H9 (cell line): ENCODE measurements around the gene GJB2. TPM values are rescaled to one million over a fixed set of nuclear protein-coding genes. Genes with fewer than 3 reads are reported as not detected.

ENCODE experiments used
- DNase-seq: peaks from one replicate; pipeline ENCODE4 v3.0.0-alpha.2; 2017
- H2AFZ ChIP-seq: one replicate; pipeline ENCODE4 v1.6.1; 2013; ENCODE audit warnings: mild to moderate bottlenecking, low read length, control low read depth, moderate library complexity
- H2AK5ac ChIP-seq: 2 replicates; pipeline ENCODE4 v1.6.1; 2013; ENCODE audit warnings: low read length, control low read depth, mixed read lengths; ENCODE audit not compliant: insufficient read length
- H2BK120ac ChIP-seq: one replicate; pipeline ENCODE4 v1.6.1; 2013; ENCODE audit warnings: low read depth, mild to moderate bottlenecking, low read length, control low read depth, inconsistent platforms; ENCODE audit not compliant: poor library complexity, severe bottlenecking
- H2BK12ac ChIP-seq: 2 replicates; pipeline ENCODE4 v1.6.1; 2013; ENCODE audit warnings: low read length, control low read depth, mixed read lengths, low read depth; ENCODE audit not compliant: insufficient read length
- H2BK15ac ChIP-seq: 2 replicates; pipeline ENCODE4 v1.6.1; 2013; ENCODE audit warnings: low read depth, low read length, control low read depth
- H2BK20ac ChIP-seq: one replicate; pipeline ENCODE4 v1.6.1; 2013; ENCODE audit warnings: low read depth, mild to moderate bottlenecking, low read length, control low read depth, inconsistent platforms; ENCODE audit not compliant: poor library complexity, severe bottlenecking
- H2BK5ac ChIP-seq: 2 replicates; pipeline ENCODE4 v1.6.1; 2013; ENCODE audit warnings: low read length, control low read depth, mixed read lengths; ENCODE audit not compliant: insufficient read length
- H3K14ac ChIP-seq: 2 replicates; pipeline ENCODE4 v1.6.1; 2013; ENCODE audit warnings: low read length, control low read depth; ENCODE audit not compliant: insufficient read depth
- H3K18ac ChIP-seq: 2 replicates; pipeline ENCODE4 v1.6.1; 2013; ENCODE audit warnings: low read depth, mild to moderate bottlenecking, mixed read lengths, low read length, control low read depth; ENCODE audit not compliant: insufficient read length
- H3K23ac ChIP-seq: 2 replicates; pipeline ENCODE4 v1.6.1; 2013; ENCODE audit warnings: low read length, control low read depth, mixed read lengths, low read depth; ENCODE audit not compliant: insufficient read length
- H3K23me2 ChIP-seq: 2 replicates; pipeline ENCODE4 v1.6.1; 2013; ENCODE audit warnings: low read depth, mild to moderate bottlenecking, mixed read lengths, low read length, control low read depth; ENCODE audit not compliant: insufficient read length, poor library complexity, severe bottlenecking
- H3K27ac ChIP-seq: 2 replicates; pipeline ENCODE4 v1.5.1; 2013; ENCODE audit warnings: low read length, control low read depth, mixed read lengths, low read depth; ENCODE audit not compliant: insufficient read length
- H3K27me3 ChIP-seq: 2 replicates; pipeline ENCODE4 v1.6.1; 2013; ENCODE audit warnings: low read length, control low read depth, inconsistent platforms; ENCODE audit not compliant: insufficient read depth
- H3K4ac ChIP-seq: 2 replicates; pipeline ENCODE4 v1.6.1; 2013; ENCODE audit warnings: low read depth, mild to moderate bottlenecking, control low read depth, inconsistent platforms, low read length, moderate library complexity
- H3K4me1 ChIP-seq: 2 replicates; pipeline ENCODE4 v1.6.1; 2013; ENCODE audit warnings: low read length, control low read depth, inconsistent platforms; ENCODE audit not compliant: insufficient read depth
- H3K4me2 ChIP-seq: 2 replicates; pipeline ENCODE4 v1.6.1; 2013; ENCODE audit warnings: low read length, control low read depth, mixed read lengths; ENCODE audit not compliant: insufficient read length, insufficient read depth
- H3K56ac ChIP-seq: 2 replicates; pipeline ENCODE4 v1.6.1; 2013; ENCODE audit warnings: low read depth, mild to moderate bottlenecking, mixed read lengths, low read length, control low read depth; ENCODE audit not compliant: insufficient read length
- H3K79me1 ChIP-seq: 2 replicates; pipeline ENCODE4 v1.6.1; 2013; ENCODE audit warnings: low read depth, mild to moderate bottlenecking, moderate library complexity, low read length, control low read depth, inconsistent platforms; ENCODE audit not compliant: insufficient read depth, poor library complexity, severe bottlenecking
- H3K79me2 ChIP-seq: 2 replicates; pipeline ENCODE4 v1.6.1; 2013; ENCODE audit warnings: low read length, control low read depth, inconsistent platforms; ENCODE audit not compliant: insufficient read depth
- H3K9ac ChIP-seq: 2 replicates; pipeline ENCODE4 v1.6.1; 2013; ENCODE audit warnings: low read length, control low read depth, mixed read lengths; ENCODE audit not compliant: insufficient read length; ENCODE audit errors: extremely low read depth
- H3K9me3 ChIP-seq: one replicate; pipeline ENCODE4 v1.6.1; 2013; ENCODE audit warnings: low read depth, low read length, inconsistent platforms; ENCODE audit not compliant: control insufficient read depth
- H3T11ph ChIP-seq: one replicate; pipeline ENCODE4 v1.6.1; 2013; ENCODE audit warnings: mild to moderate bottlenecking, low read length, control low read depth, inconsistent platforms
- H4K20me1 ChIP-seq: one replicate; pipeline ENCODE4 v1.6.1; 2013; ENCODE audit not compliant: control insufficient read depth, insufficient read length, insufficient read depth
- H4K5ac ChIP-seq: 2 replicates; pipeline ENCODE4 v1.6.1; 2013; ENCODE audit warnings: low read depth, mild to moderate bottlenecking, mixed read lengths, low read length, control low read depth; ENCODE audit not compliant: insufficient read length
- H4K8ac ChIP-seq: replicated peaks from 2 replicates; pipeline ENCODE4 v1.6.1; 2013; ENCODE audit warnings: low read length, control low read depth, mixed read lengths, low read depth; ENCODE audit not compliant: insufficient read length
- H4K91ac ChIP-seq: 2 replicates; pipeline ENCODE4 v1.6.1; 2013; ENCODE audit warnings: low read depth, mild to moderate bottlenecking, moderate library complexity, mixed read lengths, low read length, control low read depth; ENCODE audit not compliant: insufficient read length
- H3K27ac Mint-ChIP-seq, 3 experiments: 2 replicates in 2 of 3; 3 replicates in 1 of 3; pipeline ENCODE4 v1.8.0; 2020 to 2021; ENCODE audit warnings: mixed read lengths in 3 of 3, mild to moderate bottlenecking in 1 of 3, moderate library complexity in 1 of 3
- H3K27me3 Mint-ChIP-seq: 2 replicates; pipeline ENCODE4 v1.8.0; 2021; ENCODE audit warnings: low read depth, mild to moderate bottlenecking, moderate library complexity, mixed read lengths
- H3K36me3 Mint-ChIP-seq, 3 experiments: 2 replicates in 2 of 3; 3 replicates in 1 of 3; pipeline ENCODE4 v1.8.0; 2020 to 2021; ENCODE audit warnings: low read depth in 3 of 3, mixed read lengths in 3 of 3; ENCODE audit not compliant: insufficient read depth in 1 of 3
- H3K4me1 Mint-ChIP-seq, 2 experiments: 2 replicates each; pipeline ENCODE4 v1.8.0; 2020; ENCODE audit warnings: mixed read lengths in 2 of 2
- H3K4me3 Mint-ChIP-seq, 2 experiments: 2 replicates in 1 of 2; 3 replicates in 1 of 2; pipeline ENCODE4 v1.8.0; 2020 to 2021; ENCODE audit warnings: mild to moderate bottlenecking in 2 of 2, mixed read lengths in 2 of 2, moderate library complexity in 1 of 2
- H3K9me3 Mint-ChIP-seq, 2 experiments: 2 replicates in 1 of 2; 3 replicates in 1 of 2; pipeline ENCODE4 v1.8.0; 2020; ENCODE audit warnings: mild to moderate bottlenecking in 2 of 2, mixed read lengths in 2 of 2, moderate library complexity in 1 of 2
- WGBS: extraction: QIAGEN DNeasy Blood & Tissue Kit; methylation state at CpG from one replicate; pipeline ENCODE4 v1.1.7; 2013; ENCODE audit warnings: missing lambda C conversion rate, low lambda C conversion rate, mixed read lengths; ENCODE audit not compliant: insufficient read length; ENCODE audit errors: extremely low coverage; 5-methylcytosine and 5-hydroxymethylcytosine counted together
- total RNA-seq: library from RNA; stranded (reverse); gene quantifications from 2 replicates; pipeline ENCODE4 v1.2.1, GENCODE V29; 2021
- TF ChIP-seq, protein P1 (sequence below): fragments of 200-600 bp; sonication (generic); conservative IDR thresholded peaks from 3 replicates; pipeline ENCODE4 v1.8.0; 2021; ENCODE audit warnings: antibody characterized with exemption, mild to moderate bottlenecking

GJB2 gene
- total RNA-seq, 1 experiment from 2014 or later = 0.28 TPM

GRCh38 chr13:20195801-20196200 lies 3.1 kb upstream of the GJB2 start:
- H3T11ph ChIP-seq = no peak overlapping the region
- no peaks in the 10 kb centered on the region for H3K79me1 ChIP-seq
- no peak overlapping the region for H2BK120ac ChIP-seq
- H3K56ac ChIP-seq = no peak overlapping the region
- TF ChIP-seq, protein P1, sequence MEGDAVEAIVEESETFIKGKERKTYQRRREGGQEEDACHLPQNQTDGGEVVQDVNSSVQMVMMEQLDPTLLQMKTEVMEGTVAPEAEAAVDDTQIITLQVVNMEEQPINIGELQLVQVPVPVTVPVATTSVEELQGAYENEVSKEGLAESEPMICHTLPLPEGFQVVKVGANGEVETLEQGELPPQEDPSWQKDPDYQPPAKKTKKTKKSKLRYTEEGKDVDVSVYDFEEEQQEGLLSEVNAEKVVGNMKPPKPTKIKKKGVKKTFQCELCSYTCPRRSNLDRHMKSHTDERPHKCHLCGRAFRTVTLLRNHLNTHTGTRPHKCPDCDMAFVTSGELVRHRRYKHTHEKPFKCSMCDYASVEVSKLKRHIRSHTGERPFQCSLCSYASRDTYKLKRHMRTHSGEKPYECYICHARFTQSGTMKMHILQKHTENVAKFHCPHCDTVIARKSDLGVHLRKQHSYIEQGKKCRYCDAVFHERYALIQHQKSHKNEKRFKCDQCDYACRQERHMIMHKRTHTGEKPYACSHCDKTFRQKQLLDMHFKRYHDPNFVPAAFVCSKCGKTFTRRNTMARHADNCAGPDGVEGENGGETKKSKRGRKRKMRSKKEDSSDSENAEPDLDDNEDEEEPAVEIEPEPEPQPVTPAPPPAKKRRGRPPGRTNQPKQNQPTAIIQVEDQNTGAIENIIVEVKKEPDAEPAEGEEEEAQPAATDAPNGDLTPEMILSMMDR = no peak
- no peak overlapping the region for H3K23ac ChIP-seq
- no peak overlapping the region for H2BK5ac ChIP-seq
- H4K5ac ChIP-seq = no peak overlapping the region
- no peak overlapping the region for H2BK15ac ChIP-seq
- H4K8ac ChIP-seq = no peak overlapping the region
- H3K79me2 ChIP-seq = no peaks in the 10 kb centered on the region
- H3K9me3 ChIP-seq = no peaks in the 10 kb centered on the region
- H3K9me3 Mint-ChIP-seq = peaks cover 3 to 9% of the 10 kb centered on the region in 2 experiments; a peak in 3 of 5 replicates
- no peak overlapping the region for H3K4ac ChIP-seq
- WGBS = no CpG with 5 or more reads among the region's 8 CpGs
- H3K23me2 ChIP-seq = peaks cover 18% of the 10 kb centered on the region
- H3K4me1 Mint-ChIP-seq = peaks cover 11 to 25% of the 10 kb centered on the region in 2 experiments
- peaks cover 39% of the 10 kb centered on the region for H3K27me3 ChIP-seq
- no peak overlapping the region for H4K91ac ChIP-seq
- no peak overlapping the region for H3K9ac ChIP-seq
- no peak overlapping the region for H2AFZ ChIP-seq
- H2AK5ac ChIP-seq = no peak overlapping the region
- H3K4me1 ChIP-seq = no peaks in the 10 kb centered on the region
- H3K36me3 Mint-ChIP-seq = no peaks in the 10 kb centered on the region
- no peak overlapping the region for H3K4me2 ChIP-seq
- no peak overlapping the region for H3K18ac ChIP-seq
- no peak overlapping the region for H2BK20ac ChIP-seq
- no peak overlapping the region for H3K4me3 Mint-ChIP-seq
- H2BK12ac ChIP-seq = no peak overlapping the region
- H3K27me3 Mint-ChIP-seq = peaks cover 68% of the 10 kb centered on the region
- DNase-seq = no peak
- H3K27ac Mint-ChIP-seq = no peak overlapping the region
- no peak overlapping the region for H3K27ac ChIP-seq
- H4K20me1 ChIP-seq = no peaks in the 10 kb centered on the region
- H3K14ac ChIP-seq = no peak overlapping the region
